Stimulated activated naive CD4-positive, alpha-beta T cell treated with Interleukin-2 at 50 U/mL for 16 hours (primary cell): ENCODE measurements around the gene CPNE4.
"Not testable (repeated sequence)": the region's sequence is repeated elsewhere in the genome, so short reads cannot be mapped to it uniquely, and the experiment has no call there.

Experiments used
- DNase-seq: peaks from one replicate; lab custom pipeline; 2025; lab: John Stamatoyannopoulos, UW

Gene CPNE4

DNA sequence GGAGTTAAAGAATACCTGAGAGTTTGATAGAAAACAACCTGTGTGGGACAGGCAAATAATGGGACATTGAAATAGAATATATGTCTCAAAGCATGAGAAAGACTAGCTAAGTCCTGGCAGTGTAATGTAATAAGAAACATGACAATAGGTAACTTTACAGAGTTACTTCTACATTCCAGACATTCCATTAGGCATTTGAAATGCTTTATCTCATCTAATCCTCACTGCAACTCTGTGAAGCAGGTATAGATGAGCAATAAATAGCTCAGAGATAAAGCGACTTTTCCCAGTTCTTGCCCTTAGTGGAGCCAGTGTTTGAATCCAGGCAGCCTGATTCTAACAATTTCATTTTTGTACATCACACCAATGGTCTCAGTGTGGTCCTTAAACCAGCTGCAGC lies 76.8 kb downstream of the CPNE4 start:
- DNase-seq = no peak

DNA sequence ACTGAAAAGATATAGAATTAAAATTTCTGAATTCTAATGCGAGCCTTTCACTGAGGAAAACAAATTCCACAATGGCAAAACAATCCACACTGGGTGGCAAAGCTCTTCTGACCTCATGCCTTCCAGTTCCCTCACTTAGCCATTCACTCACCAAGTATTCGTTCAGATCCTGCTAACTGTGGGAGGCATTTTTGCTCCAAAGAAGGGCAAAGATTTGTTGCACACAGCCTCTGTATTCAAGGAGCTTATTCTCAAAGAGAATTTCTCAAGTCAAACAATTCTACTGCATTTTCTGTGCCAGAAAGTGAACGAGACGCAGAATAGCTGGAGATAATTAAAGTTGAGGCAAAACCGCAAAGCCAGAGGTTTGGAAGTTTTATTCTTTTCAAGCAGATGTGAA lies 77.3 kb downstream of the CPNE4 start:
- no peak for DNase-seq

DNA sequence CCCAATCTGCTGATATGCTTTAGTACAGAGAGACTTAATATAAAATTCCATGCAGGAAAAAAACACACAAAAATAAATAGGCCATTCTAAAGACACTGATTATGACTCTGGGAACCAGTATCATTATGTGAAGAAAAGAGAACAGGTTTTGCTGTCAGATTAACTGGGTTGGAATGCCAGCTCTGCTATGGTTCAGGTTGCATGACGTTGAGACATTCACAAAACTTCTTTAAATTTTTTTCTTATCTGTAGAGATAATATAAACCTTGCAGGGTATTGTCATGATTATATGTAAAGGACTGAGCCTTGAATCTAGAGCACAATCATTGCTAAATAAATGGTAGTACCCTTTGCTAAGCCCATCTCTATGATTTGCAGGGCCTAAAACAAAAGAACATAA lies 86.0 kb downstream of the CPNE4 start:
- DNase-seq = no peak

DNA sequence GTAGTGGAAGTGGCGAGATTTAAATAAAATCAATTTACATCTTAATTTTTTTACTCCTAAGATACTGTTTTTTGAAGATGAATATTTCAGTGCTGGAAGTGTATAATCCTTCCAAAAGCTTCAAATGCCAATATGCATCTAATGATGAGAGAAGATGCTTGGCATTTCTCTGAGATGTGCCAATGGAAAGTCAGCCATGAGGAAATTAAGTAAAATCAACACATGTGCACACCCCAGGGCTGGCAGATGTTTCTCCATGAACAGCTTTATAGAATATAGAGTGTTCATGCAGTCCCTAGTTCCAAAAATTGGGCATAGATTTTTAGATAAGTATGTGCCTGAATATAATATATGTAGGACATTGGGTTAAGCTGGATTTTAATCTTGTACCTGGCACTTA lies 90.1 kb downstream of the CPNE4 start:
- no peak for DNase-seq

DNA sequence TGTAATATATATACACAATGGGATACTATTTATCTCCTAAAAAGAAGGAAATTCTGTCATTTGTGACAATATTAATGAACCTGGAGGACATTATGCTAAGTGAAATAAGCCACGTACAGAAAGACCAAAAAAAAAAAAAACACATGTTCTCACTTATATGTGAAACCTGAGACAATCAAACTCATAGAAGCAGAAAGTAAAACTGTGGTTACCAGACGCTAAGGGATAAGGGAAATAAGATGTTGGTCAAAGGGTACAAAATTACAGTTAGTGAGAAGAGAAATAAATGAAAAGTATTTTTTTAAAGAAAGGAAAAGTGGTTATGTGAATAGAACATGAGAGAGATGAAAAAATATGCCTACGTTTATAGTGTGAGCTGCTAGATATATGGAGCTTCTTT lies 101.1 kb downstream of the CPNE4 start:
- no peak for DNase-seq

DNA sequence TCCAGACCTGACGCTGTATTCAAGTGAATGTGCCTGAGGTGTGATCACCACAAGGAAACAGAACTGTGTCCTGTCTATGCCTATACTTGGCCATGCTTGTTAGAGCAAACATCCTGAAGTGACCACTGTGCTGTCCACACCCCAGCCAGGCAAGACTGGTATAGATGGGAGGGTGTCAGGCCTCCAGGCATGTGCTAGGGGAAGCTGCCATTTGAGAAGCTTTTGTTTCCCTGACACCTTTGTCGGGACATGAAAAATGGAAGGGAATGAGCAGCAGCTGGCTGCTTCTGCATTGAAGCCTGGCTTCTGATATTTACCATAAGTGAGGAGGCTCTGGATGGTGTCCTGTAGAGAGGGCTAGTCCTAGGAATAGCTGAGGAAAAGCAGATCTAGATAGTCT lies 106.2 kb downstream of the CPNE4 start:
- no peak for DNase-seq

DNA sequence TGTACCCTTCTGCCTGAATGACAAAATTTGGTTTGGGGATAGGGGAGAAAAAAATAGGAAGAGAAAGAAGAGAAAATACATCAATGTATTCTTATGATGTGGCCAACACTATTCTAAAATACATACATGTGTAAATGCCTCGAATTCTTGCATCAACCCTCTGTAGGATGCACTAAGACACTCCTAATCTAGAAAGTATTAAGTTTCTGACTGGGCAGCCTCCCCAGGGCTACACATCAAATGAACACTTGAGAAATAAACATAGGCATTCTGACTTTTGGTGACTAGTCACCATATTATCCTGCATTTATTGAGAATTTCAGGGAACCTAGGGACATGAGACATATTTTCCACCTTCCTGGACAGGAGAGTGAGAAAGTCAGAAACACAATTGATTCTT lies 109.2 kb downstream of the CPNE4 start:
- DNase-seq = no peak

DNA sequence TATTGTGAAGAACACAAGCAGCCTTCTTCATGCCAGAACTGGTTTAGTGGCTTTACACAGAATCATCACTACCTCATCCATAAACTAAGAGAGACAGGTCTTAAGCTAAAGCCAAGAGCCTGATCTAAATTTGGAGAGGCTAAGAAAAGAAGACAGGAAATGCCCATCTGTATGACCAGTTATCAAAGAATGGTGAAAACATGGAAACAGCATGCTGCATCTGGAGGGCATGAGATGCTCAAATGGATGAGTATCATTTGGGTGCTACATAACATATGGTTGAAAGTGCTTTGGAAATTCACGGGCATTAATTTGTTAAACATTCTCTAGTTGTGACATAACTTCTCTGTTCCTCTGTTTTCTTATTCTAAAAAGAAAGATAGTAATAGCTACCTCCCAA lies 112.5 kb downstream of the CPNE4 start:
- no peak for DNase-seq

DNA sequence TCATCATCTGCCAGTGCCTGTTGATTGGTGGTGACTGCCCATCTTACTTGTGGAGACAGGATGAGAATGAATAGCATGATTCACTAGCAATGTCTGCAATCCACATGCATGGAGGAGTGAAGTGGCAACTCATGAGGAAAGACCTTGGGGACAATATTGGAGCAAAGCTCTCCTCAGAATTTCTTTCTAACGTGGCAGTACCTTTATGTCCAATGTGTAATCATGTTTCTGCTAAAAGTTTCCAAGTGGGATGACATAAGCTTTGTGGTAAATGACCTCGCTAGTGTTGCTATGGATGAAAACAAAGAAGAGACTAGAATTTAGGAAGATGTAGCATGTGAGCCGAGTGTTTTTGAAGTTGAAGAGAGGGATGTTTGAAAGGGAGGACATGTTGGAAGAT lies 117.8 kb downstream of the CPNE4 start:
- DNase-seq = no peak

DNA sequence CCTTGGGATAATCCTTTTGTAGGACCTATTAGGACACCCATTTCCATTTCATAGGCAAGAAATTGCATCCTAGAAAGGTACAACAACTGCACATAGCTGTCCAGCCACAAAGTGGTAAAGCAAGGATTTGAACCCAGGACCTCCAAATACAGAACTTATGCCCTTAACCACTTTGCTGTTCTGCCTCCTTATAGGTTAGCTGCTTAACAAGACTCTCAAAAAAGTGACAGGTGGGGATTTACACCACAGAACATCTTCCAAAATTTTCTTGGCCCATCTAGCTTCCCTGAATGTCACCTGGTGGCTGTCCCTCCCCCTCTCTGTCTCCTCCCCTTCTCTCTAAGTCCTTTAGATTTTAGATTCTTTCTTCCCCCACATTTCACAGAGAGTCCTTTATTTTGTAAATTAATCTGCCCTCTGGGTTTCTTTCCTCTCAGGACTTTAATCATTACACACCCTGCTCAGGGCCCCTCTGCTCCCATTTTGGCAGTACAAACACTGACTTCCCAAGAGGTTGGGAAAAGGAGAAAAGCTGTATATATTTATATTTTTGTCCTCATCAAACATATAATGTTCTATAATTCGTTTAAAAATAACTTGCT lies 120.6 kb downstream of the CPNE4 start:
- DNase-seq = no peak

DNA sequence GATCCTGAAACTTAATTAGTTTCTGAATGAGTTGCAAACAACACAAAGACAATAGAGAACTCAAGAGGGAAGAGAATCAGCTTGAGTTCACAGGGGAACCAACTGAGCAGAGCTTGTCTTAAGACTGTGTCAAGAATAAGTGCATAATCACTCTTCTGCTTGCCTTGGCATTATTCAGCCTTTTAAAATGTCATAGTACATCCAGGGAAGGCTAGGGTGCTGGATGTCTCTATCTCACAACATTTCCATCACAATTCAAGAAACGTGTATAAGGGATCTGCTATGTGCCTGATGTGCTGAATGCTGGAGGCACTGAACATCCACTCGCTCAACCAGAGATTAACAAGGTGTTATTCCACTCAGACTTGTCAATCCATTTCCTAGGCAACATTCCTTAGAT lies 122.6 kb downstream of the CPNE4 start:
- no peak for DNase-seq

DNA sequence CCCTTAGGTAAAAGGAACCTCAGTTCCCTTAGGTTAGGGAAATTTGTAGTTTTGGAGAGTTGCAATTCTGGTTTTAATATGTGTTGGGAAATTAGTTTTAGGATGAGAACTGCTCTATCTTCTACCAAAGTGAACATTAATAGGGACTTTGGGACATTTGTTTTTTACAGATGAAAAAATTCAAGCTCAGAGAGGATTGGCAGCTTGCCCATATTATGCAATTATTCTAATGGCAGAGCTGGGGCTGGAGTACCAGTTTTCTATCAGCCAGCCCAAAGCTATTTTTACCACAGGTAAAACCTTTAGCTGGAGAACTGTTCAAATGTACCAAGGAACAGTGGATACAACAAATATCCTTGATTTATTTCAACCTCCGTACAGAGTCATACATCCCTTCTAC lies 127.0 kb downstream of the CPNE4 start:
- no peak for DNase-seq

DNA sequence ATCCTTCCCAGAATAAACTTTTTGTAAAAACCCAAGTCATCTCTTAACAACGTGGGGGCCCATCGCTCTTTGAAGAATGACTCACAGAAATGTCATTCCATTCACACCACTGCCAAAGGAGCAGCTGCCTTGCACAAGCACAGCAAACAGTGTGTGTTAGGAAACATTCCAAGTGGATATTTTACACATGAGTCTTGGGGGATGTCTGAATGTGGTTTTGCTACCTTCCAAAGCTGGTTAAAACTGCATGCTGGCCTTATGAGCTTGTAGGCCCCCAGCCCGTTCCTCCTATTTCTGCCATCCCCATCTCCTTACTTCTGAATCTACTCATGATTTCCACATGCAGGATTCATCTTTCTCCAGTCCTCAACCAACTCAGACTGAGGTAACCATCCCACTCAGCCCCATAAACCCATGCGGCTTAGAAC lies 130.8 kb downstream of the CPNE4 start:
- no peak for DNase-seq

DNA sequence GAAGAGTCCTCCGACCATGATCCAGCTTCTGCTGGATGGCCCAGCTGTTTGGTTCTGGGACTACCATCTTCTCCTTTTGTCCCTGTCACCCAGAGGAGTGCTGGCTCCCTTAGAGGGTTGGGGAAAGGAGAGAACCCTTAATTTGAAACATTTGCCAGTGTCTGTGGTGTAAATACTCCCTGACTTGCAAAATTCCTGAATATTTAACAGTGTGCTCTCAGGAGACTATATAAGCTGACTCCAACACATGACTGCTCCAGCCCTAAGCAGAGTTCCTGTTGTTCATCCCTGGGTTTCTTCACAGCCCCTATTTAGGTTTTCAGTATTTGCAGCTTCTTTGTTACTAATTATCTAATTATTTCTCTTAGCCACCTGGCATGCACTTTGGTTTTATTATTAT lies 133.1 kb downstream of the CPNE4 start:
- no peak for DNase-seq

DNA sequence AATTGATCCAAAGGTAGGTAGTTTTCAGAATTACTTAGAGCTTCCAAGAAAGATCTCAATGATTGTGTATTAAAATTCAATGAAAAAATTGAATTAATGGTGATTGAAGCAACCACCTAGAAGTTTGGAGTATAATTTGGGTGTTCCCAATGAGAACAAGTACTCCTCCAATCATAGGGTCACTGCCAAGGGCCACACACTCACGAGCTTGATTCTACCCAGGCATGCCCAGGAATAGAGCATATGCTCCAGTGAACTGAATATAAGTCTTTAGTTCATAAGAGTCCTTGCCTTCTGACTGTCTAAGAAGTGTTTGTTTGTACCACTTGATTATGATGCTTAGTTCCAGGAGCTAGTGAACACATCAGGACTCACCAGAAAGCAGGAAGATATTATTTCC lies 133.9 kb downstream of the CPNE4 start:
- DNase-seq = no peak

DNA sequence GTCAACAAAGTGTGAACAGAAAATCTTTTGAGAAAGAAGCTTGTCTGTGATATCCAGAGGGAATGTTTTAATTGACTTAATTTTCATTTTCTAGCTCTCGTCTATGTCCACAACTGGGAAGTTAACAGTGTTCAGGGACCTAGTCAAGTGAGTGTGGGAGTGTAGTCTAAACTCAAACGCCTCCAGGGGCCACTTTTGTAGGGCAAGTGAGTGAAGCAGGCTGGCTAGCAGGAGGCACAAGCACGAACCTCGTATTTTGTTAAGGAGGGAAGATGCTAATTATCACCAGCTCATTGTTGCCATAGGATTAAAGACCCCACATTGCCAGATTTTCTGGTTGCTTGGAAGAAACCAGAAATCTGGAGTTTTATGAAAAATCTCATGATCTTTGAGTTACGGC lies 135.8 kb downstream of the CPNE4 start:
- DNase-seq = no peak

DNA sequence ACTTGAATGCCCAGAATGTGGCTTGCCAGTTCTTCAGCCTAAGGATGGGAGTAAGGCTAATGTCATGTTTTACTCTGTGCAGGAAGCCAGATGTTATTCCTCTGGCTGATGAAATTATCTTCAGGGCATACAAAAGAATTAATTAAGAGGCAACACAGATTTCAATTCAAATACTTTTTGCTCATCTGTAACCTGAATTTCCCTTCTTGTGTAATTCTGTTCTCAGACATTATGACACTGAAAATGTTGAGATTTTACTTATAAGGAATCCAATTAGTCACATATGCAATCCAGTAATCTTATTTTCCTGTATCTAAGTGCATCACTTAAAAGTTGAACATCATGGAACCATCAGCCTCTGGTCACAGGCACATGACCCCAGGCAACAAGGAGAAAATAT lies 136.5 kb downstream of the CPNE4 start:
- no peak for DNase-seq

DNA sequence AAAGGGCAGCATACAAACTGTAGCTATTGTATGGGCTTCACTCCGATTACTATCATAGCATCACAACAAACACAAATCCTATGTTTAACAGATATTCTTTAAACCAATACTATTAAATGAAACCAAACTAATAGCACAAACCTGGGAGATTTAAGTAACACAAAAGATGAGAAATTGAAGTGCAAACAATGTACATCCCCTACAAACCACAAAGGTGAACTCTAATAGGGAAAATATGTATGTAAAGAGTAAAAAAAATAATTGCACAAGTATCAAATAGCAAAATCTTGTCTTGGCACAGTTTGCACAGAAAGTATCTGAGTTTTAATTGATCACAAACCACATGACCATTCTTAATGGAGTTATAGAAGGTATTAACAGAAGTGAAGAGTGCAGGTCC lies 138.5 kb downstream of the CPNE4 start:
- DNase-seq = no peak

DNA sequence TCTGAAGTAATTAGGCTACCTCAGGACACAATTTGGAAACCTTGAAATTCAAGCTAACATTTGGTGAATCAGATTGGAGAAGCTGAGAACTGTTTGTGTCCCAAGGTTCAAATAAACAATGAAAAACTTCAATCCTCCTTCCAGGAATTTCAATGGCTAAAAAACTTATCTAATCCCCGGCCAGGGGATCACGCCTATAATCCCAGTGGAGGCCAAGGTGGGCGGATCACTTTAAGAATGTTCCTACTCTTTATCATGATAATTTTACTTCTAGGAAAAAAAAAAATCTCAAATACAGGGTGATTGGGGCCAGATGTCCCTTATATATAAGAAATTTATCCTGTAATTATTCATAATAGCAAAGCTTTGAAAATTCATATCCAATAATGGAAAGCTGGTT lies 139.0 kb downstream of the CPNE4 start:
- DNase-seq = no peak

DNA sequence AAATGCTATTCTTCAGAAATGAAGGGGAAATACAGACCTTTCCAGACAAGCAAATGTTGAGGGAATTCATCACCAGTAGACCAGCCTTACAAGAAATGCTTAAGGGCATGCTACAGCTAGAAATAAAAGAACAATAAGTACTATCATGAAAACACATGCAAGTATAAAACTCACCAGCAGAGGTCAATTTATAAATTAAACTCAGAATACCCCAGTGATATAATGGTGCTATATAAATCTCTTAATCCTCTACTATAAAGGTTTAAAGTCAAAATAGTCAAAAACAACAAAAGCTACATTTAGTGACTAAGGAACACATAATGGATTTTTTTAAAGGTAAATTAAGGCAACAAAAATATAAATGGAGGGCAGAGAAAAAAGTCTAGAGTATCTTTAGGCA lies 142.5 kb downstream of the CPNE4 start:
- DNase-seq = no peak

DNA sequence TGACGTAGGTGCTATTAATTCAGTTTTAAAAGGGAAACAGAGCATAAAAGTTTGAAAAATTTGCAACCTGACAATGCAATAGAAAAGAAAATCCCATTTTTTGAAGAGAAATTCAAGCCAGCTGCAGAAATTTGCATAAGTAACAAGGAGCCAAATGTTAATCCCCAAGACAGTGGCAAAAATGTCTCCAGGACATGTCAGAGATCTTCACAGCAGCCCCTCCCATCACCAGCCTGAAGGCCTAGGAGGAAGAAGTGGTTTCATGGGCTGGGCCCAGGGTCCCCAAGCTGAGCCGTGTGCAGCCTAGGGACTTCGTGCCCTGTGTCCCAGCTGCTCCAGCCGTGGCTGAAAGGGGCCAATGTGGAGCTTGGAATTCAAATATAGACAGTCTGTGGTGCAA lies 148.9 kb downstream of the CPNE4 start:
- not testable (repeated sequence) for DNase-seq

DNA sequence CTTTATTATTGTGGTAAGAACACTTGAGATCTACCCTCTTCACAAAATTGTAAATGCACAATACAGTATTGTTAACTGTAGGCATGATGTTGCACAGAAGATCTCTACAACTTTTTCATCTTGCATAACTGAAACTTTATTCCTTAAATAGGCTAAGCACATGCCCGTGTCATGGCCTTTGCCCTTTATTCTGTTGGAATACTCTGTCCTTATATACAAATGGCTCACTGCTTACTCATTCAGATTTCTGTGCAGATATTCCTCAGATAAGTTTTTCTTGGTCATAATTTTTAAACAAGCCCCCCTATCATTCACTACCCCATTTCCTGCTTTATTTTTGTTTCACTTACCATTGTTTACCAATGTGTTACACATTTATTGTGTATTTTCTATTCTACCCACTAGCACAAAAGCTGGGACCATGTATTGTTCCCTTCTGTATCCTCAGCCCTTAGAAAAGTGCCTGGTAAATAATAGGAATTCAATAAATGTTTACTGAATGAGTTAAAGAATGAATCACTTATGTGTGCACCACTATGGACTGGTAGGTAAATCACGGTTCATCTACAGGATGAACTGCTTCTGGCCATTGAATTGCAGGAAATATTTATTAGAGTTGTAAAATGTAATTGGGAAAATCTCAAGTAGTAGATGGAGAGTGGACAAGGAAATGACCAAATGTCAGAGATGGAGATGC lies 151.0 kb downstream of the CPNE4 start:
- DNase-seq = no peak

DNA sequence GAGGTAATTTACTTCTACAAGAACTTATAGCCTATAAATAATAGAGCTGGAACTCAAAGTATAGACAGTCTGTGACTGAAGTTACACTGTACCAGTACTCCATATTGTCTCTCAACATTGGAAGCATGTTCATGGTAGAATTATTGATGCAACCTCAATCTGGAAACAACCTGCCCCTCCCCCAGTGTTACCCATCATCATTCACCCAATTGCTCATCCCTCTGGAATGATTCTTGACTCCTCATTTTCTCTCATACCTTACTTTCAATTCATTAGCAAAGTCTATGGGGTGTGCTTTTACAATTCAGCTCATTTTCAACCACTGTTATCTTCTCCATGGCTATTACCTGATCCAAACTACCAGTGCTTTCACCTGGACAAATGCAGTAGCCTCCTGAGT lies 151.7 kb downstream of the CPNE4 start:
- DNase-seq = no peak

DNA sequence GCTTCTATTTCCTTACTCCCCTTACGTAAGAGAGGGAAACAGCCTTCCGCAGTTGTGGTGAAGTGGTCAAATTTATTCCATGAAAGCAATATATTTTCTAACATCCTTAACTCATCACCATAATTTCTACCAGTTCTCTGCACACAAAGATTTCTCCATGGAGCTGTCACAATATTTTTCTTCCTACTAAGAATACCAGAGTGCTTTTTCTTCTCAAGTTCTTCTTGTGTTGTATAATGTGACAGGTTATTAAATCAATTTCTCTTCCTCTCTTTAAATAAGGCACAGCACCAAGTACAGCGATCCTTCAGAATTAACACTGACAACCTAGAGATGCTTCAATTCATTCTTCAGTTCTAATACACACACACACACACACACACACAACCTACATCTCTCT lies 153.0 kb downstream of the CPNE4 start:
- no peak for DNase-seq
